GM12872 (cell line): ENCODE results near the gene ZFAND2B.

Experiments used
- TF ChIP-seq, protein P1 (sequence below): IDR thresholded peaks from 3 replicates; pipeline ENCODE4 v1.5.1; 2011; ENCODE audit warnings: low read depth, mild to moderate bottlenecking, low read length, moderate library complexity; ENCODE audit not compliant: insufficient read depth

The ZFAND2B gene

GRCh38 chr2:219218217-219218731 is 11.7 kb downstream of the ZFAND2B start:
- TF ChIP-seq, protein P1, sequence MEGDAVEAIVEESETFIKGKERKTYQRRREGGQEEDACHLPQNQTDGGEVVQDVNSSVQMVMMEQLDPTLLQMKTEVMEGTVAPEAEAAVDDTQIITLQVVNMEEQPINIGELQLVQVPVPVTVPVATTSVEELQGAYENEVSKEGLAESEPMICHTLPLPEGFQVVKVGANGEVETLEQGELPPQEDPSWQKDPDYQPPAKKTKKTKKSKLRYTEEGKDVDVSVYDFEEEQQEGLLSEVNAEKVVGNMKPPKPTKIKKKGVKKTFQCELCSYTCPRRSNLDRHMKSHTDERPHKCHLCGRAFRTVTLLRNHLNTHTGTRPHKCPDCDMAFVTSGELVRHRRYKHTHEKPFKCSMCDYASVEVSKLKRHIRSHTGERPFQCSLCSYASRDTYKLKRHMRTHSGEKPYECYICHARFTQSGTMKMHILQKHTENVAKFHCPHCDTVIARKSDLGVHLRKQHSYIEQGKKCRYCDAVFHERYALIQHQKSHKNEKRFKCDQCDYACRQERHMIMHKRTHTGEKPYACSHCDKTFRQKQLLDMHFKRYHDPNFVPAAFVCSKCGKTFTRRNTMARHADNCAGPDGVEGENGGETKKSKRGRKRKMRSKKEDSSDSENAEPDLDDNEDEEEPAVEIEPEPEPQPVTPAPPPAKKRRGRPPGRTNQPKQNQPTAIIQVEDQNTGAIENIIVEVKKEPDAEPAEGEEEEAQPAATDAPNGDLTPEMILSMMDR, result no peak

- TF ChIP-seq, protein P1, result no peak
Observed at GRCh38 chr2:219218732-219219701, 12.4 kb downstream of the ZFAND2B start, which contains the start of gene ABCB6. TSS of gene ABCB6 (minus strand) at chr2:219218958. CDS start at chr2:219218673, 285 bp downstream.

DNA sequence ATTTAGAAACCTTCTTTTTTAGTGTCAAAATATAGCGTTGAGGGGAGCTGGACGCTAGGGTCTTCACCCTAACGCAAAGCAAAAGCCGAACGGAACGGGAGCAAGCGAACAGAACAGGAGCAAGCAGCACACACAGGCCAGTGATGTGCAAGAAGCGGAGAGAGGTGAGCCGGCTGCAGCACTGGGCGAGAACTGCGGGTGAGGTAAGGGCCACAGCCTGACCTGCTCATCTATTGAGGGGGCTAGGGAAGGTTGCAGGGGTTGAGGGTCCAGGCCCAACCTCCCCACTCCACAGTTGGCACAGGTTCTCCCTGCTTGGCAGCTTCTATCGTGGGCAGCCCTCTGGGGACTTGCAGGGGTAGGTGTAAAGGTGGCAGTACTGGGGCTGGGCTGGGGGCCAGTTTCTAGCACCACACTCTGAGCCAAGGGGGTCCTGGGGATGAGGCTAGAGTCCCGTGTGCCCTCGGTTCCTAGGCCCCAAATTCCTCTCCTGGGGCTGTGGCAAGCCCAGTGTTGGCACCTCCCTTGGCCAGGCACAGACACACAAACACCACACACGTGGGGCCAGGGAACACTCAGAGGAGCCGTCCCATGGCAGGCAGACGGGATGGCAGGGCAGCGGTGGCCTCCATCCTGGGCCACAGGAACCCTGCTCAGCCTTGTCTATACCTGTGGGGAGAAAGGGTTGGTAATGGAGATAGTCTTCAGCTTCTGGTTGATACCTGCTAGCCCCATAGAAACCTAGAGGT is 13.4 kb downstream of the ZFAND2B start:
- TF ChIP-seq, protein P1, result no peak

GRCh38 chr2:219220652-219221402 is 14.2 kb downstream of the ZFAND2B start:
- TF ChIP-seq, protein P1, result no peak

GRCh38 chr2:219221957-219222518 is 15.5 kb downstream of the ZFAND2B start:
- TF ChIP-seq, protein P1, result no peak

GRCh38 chr2:219223831-219224610 is 17.4 kb downstream of the ZFAND2B start:
- TF ChIP-seq, protein P1, result no peak
